HL-60 (cell line): ENCODE measurements around the gene PGM1.

Experiments
- DNase-seq, 2 experiments: peaks; one replicate each; pipeline ENCODE4 v3.0.0-alpha.2; 2010 to 2020; ENCODE audit warnings: low read depth in 1 of 2, low spot score in 1 of 2
- H3K27ac ChIP-seq: fragments of 250-450 bp; sonication (Bioruptor Pico); replicated peaks from 2 replicates; pipeline ENCODE4 v1.5.1; 2020; ENCODE audit warnings: mild to moderate bottlenecking, moderate library complexity
- H3K27me3 ChIP-seq: fragments of 250-450 bp; sonication (Bioruptor Pico); 2 replicates; pipeline ENCODE4 v1.5.1; 2021; ENCODE audit warnings: mild to moderate bottlenecking, moderate library complexity; ENCODE audit not compliant: insufficient read depth, poor library complexity, severe bottlenecking
- H3K4me3 ChIP-seq: replicated peaks from 2 replicates; pipeline ENCODE4 v1.5.1; 2011; ENCODE audit warnings: mild to moderate bottlenecking, control low read depth, low read length; ENCODE audit not compliant: insufficient read depth
- CTCF ChIP-seq: IDR thresholded peaks from one replicate; pipeline ENCODE4 v1.5.1; 2011; ENCODE audit warnings: low read length, control low read depth, inconsistent platforms; ENCODE audit not compliant: insufficient read depth
- GABPA ChIP-seq: IDR thresholded peaks from 2 replicates; pipeline ENCODE4 v1.6.1; 2012; ENCODE audit warnings: low read depth
- POLR2AphosphoS5 ChIP-seq: IDR thresholded peaks from 2 replicates; pipeline ENCODE4 v1.6.1; 2012; ENCODE audit warnings: low read depth
- REST ChIP-seq: IDR thresholded peaks from 2 replicates; pipeline ENCODE4 v1.6.1; 2012; ENCODE audit warnings: low read depth; ENCODE audit not compliant: insufficient replicate concordance
- SPI1 ChIP-seq: IDR thresholded peaks from 2 replicates; pipeline ENCODE4 v1.6.1; 2012; ENCODE audit warnings: low read depth, mild to moderate bottlenecking, borderline replicate concordance

The PGM1 gene

GRCh38 chr1:63635681-63636080 is 42.5 kb downstream of the PGM1 start:
- TF ChIP-seq POLR2AphosphoS5 = no peak
- no peak for TF ChIP-seq SPI1
- no peak for TF ChIP-seq REST
- no peak for TF ChIP-seq GABPA
- TF ChIP-seq CTCF = no peak
- H3K27me3 ChIP-seq = no peaks in the 10 kb centered on the region

GRCh38 chr1:63636192-63637105 is 43.2 kb downstream of the PGM1 start:
- DNase-seq = no peak
- no peak overlapping the region for H3K27ac ChIP-seq
- TF ChIP-seq REST = no peak
- TF ChIP-seq CTCF = no peak
- no peak for TF ChIP-seq SPI1
- no peaks in the 10 kb centered on the region for H3K27me3 ChIP-seq
- no peak overlapping the region for H3K4me3 ChIP-seq

More at GRCh38 chr1:63635681-63636080, 42.5 kb downstream of the PGM1 start:
- no peak for DNase-seq
- no peak overlapping the region for H3K4me3 ChIP-seq
- no peak overlapping the region for H3K27ac ChIP-seq

GRCh38 chr1:63638471-63638870 is 45.3 kb downstream of the PGM1 start:
- Histone ChIP-seq H3K27ac (no peak overlapping the region), H3K4me3 (no peak overlapping the region), H3K27me3 (no peaks in the 10 kb centered on the region)
- no peak for DNase-seq
- no peak for TF ChIP-seq SPI1
- TF ChIP-seq REST = no peak
- no peak for TF ChIP-seq POLR2AphosphoS5
- TF ChIP-seq CTCF = no peak
- no peak for TF ChIP-seq GABPA
